Hematopoietic multipotent progenitor cell treated with erythropoietin and hydrocortisone succinate and interleukin-3 and kit ligand, for 17 days (in vitro differentiated cells): ENCODE measurements around the gene SLC48A1.

ENCODE experiments used
- DNase-seq: peaks from one replicate; pipeline ENCODE4 v3.0.0-alpha.2; 2015; ENCODE audit warnings: low spot score

Gene SLC48A1

DNA sequence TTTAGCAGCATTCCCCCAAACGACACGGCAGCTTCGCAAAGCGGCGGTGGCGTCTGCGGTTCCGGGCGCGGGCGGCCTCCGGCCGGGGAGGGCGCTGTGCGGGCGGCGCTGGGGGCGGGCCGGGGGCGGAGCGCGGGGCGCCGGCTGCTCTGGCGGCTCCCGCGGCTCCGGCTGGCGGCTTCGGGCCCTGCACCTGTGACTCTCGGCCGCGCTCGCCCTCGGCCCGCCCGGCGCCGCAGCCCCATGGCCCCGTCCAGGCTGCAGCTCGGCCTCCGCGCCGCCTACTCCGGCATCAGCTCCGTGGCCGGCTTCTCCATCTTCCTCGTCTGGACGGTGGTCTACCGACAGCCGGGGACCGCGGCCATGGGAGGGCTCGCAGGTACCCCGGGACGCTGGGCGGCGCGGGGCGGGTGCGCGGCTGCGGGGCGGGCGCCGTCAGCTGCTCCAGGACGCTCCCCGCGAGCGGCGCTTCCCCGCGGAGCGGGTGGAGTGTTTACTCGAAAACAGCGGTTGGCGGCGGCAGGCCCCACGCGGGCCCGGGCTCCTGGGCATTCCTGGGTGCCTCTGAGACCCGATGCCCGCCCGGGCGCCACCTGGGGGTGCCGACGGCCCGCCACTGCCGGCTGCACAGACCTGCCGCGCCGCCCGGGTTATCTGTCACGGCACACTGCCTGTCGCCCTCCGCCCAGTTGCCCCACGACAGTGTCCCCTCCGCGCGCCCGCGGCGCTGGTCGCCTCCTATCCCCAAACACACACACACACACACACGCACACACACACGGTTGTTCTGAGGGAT is at the start of gene SLC48A1:
Gene SLC48A1 (plus strand): TSS at position 177 of the 796 bp plus-strand sequence. CDS start 67 bp downstream, at position 244.
- DNase-seq, result peak; percentile 84

DNA sequence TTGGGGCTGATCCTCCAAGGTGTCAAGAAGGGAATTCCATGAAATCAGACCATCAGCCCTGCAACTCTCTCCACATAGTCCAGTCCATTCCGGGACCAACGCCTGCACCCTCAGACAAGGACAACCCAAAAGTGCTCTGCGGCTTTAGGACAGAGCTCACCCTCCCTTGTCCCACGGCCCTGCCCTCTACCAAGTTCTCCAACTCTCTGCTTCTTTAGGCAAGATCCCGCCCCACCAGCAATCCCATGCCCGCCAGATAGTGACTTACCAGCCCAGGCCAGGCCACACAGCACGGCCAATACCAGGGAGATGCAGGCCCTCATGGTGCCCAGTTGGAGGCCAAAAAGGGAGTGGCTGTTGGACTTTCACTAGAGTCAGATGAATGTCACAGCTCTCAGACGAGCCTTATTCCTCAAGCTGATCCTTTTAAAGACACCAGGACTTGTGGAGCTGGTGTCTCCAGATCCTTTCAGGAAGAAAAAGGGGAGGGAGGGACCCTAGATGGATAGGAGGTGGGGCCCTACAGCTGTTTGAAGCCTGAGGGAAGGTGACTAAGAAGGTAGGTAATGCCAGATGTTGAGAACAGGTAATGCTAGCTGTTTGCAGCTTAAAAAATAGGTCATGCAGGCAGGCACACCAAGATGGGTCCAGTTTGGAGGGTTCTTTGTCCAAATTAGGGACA is 47.8 kb upstream of the SLC48A1 start, which contains the start of gene ENDOU:
Gene ENDOU (minus strand): TSS at position 400 of the 682 bp plus-strand sequence. CDS start 77 bp downstream, at position 323.
- no peak for DNase-seq

DNA sequence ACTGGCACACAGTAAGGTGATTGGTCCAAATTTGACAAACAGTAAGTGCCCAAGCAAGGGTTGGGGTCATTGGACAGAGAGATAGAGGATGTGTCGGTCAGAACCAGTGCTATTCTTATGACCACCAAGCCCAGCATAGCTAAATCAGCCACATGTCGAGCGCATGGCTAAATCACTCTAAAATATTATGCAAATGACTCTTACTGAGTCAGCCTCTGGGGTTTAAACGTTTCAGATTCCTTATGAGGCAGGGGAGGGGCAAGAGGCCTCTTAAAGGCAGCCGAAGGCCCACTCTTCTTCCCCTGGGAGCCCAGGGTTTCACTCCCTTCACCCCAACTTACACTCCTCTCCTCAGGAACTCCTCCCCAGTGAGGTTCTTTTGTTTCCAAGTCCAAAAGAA is 47.1 kb upstream of the SLC48A1 start:
- DNase-seq, result no peak

DNA sequence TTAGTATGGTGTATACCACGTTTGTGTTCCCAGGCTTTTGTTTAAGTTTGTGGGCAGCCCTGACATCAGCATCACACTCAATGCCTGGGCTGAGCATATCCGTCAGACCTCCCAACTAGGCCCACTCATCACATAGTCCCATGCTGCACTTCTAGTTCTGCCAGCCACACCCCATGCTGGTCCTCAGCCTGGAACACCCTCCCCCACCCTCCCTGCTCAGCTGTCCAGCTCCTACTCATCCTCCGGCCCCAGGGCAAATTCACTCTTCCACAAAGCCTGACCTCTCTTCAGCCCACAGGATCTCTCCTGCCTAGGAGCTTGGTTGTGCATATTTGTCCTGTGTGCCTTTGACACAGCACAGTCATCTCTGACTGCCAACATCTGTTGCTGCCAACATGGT is 43.8 kb upstream of the SLC48A1 start:
- no peak for DNase-seq

DNA sequence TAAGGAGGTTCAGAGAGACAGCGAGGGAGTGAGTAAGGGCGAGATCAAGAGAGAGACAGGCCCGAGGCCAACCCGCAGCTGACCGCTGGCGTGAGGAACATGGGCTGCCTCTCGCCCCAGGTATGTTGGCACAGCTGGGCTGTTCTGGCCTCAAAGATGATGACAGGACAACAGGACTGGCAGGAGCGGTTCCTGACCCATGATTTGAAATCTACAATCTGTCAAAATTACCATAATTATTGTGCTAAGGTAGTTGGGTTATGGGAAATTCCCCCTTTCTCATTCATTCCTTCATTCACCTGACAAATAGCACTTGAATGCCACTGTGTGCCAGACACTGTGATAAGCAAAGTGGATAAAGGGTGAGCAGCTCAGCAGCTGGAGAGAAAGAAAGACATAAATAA is 42.7 kb upstream of the SLC48A1 start:
- no peak for DNase-seq

DNA sequence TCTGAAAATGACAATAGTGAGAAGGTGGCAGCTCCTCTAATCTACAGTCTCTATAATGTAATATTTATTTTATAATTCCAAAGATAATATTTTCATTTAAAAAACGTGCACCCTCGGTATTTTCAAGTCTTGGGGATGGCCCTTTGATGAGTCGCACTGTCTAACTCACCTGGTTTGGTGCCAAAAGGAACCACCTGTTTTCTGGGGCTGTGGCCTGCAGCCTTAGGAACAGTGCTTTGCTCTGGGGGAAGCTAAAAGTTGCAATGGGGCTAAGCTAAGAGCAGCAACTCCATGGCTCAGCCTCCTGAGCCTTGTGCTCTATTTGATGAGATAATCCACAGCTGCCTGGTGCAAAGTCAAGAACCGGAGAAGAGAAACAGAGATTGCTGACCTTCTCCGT is 41.3 kb upstream of the SLC48A1 start:
- no peak for DNase-seq

DNA sequence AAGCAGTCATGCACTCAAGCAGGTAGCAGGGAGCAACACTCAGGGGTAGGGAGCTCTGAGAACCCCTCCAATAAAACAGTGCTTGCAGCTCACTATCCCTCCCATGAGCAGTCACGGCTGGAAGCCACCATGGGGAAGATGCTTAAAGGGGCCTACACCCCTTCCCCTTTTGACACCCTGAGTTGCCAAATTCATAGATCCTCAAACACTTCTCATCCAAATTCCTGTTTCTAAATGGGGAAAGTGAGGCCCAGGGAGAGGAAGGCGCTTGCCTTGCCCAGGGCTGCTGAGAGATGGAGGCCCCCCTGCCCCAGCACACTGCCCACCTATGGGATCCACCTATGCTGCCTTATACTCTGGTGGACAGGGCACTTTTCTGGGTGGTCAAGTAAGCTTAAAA is 40.5 kb upstream of the SLC48A1 start:
- DNase-seq, result no peak

DNA sequence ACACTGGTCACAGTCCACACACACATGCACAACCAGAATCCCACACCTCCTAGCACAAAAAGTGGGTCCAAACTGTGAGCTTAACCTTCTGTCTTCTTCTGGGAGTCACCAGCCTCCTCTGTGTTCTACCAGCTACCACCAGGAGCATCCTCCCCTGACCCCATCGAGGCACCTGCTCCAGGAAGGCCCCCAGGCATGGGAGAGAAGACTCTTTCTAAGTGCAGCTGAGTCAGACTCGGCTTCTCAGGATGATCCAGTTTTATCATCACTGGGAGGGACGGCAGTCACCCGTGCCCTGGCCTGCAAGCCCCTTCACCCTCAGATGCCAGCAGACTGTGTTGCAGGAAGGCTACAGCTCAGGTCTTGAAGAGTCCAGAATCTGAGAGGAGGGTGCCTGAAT is 39.9 kb upstream of the SLC48A1 start:
- DNase-seq, result no peak

DNA sequence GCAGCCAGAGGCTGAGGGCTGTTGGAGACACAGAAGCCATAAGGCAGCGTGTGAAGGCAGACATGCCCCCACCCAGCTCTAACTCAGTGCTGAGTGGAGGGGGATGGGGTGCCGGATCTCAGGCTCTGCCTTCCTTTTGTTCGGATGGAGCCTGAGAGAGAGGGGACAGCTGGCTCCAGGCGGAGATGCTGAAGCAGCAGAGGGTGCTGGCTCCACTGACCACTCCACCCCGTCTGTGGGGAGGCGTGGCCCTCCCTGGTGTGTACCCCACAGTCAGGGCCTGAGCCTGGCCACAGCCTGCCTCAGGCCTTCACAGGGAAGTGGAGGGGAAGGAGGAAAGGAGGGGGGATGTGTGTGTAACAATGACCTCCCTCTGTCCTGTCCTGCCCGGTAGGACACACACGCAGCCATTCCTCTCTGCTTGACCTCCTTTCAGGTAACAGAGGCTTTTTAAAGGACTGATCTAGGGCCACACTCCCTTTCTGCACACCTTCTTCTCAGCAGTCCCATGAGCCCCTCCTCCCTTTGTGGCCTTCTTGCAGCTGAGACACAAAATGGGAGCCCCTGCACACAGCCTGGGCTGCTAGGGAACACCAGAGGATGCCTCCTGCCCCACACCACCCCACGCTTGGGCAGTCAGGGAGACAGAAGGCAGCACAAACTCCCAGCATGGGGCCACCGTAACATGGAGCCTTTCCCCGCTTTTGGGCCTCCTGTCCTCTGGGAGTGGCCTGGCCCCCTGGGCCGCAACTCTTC is 38.1 kb upstream of the SLC48A1 start:
- DNase-seq, result no peak

DNA sequence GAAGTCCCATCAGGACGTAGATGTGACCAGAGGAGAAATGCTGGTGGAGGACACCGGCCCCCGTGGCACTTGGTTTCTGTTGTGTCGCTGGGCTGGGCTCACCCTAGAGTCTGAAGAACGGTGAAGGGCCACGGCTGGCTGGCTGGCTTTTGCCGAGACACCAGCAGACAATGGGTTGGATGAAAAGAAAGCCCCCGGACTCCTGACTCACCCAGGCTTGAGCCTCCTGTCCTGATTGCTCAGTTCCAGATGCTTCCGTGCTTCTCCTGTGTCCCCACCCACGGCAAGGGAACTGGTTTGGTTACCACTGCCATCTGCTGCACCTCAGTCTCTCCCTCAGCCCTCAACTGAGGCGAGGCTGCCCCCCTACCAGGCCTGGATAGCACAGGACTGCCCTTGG is 37.4 kb upstream of the SLC48A1 start:
- no peak for DNase-seq

DNA sequence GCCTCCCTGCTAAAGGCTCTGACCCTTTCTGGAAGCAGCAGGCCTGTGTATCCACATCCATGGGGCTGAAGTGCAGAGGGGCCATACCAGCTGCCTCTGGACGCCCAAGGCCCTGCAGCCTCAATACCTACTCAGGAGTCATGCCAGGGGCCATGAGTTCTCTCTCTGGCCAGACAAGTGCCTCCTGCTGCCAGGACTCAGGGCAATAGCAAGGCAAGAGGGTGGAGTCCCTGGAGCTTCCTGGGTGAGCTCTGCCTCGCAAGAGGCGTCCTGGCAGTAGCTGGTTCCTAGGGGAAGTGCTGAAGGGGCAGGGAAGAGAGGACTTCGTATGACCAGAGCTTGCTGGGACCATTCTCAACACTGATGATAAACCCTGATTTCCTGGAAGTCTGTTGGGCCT is 36.8 kb upstream of the SLC48A1 start:
- no peak for DNase-seq

DNA sequence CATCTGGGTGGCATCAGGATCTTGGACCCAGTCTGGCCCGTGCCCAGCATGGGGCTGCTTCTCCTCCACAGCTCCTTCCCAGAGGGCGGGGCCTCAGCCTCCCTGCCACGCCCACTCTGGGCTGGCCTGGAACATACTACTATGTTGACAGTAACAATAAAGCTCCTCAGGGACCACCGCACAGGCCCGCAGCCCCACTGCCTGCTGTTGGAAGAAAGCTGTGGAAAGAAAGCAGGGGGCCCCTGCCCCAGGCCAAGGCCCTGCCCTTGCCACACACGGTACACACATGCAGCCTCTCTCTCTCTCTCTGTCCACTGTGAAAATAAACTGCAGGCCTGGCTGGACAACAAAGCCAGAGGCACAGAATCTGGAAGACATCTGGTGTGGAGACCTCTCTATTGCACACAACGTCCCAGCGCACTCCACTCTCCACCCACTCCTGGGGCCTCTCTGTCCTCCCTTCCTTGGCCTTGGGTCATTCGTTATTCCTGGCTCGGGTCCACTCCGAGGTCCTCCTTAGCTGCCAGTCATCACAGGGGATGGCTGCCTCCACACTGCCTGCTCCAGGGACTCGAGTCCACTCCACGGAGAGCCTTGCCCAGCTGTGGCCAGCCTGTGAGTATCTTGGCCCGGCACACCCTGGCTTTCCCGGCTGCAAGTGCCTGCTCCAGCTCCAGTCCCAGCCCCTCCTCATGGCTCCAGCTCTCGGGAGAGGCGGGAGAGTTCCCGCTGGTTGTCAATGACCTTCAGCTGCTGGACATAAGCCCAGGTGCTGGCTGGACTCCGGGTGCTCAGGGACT is 36.0 kb upstream of the SLC48A1 start:
- DNase-seq, result peak; percentile 16

DNA sequence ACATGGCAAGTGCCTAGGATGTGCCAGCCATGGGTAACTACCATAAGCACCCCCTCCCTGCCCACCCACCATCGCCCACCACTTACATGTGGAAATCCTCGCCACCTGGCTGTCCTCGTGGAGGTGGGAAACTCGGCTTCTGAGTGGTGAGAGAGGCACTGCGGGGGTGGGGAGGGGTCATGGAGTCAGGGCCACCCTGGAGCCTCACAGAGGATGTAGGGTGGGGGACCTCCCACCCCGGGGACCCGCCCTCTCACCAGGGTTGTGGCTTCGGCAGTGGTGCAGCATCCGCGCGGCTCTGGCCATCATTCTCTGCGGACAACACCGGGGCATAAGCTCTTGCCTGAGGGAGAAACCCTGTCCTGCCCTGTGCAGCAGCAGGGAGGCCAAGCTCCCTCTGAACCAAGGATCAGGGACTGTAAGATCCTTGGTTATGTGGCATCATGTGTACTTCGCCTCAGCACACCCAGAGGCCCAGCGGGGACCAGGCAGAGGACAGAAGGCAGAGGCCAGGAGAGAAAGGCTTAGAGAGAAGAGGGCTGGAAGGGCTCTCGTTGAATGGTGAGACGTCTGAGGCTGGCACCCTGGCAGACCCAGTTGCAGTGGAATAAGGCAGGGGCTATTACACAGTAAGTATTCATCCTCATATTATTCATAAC is 35.0 kb upstream of the SLC48A1 start:
- DNase-seq, result no peak

DNA sequence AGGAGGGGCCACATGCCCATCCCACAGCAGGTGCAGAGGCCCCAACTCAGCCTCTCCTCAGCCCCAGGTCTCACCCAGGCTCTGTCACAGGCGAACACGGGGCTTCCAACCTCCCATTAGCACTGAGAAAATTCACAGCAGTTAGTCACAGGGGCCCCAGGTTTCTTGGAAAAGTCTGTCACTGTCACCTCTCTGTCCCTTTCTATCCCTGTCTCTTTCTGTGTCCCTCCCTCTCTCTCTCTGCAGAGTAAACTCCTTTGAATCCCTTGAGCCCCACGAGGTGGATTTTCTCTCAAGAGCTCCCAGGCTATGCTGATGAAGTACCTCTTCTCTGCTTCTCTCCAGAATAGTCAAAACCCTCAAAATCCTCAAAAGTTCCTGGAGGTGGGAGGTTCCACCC is 33.7 kb upstream of the SLC48A1 start:
- no peak for DNase-seq

DNA sequence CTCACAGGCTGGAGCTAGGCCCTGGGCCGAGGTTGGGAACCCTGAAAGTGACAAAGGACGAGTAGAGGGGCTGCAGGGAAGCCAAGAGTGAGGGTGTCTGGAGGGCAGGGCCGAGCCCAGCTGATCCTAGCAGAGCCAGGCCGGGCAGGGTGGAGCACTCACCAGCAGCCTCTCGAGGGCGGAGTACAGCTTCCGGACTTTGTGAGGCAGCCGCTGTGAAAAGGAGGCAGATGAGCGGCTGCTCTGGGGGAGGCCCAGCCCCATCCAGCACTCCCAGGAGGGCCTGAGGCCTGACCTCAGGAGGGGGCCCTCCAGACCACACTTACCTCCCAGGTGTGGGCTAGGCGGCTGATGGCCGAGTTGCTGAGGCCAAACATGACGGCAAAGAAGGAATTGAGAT is 33.1 kb upstream of the SLC48A1 start:
- no peak for DNase-seq

DNA sequence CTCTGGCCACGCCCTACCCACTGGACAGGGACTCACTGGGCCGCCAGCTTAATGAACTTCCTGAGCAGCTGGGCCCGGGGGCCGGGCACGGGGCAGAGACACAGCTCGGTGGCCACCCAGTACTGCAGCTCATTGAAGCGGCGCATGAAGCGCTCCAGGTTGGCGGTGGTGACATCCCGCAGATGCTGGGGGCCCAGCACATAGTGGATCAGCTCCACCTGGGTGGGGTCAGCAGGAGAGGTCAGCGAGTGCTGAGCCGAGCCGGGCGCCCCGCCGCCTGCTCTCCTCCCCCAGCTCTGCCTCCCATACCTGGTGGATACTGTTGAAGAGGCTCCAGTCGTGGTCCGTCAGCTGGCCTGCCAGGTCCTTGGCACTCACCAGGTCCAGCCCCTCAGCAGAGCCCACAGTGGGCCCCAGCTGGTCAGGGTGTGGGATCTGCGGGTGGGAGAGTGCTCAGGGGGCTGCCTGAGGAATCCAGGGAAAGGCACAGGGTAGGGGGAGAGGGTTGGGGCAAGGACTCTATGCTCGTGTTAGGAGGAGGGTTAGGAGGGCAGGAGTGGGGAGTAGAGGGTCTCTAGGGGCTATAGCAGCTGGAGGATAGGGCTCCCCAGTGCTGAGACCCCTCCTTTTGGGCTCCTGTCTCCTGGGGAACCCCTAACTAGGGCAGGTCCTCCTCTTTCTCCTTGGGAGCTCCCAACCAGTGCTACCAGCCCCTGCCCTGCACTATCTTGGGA is 32.3 kb upstream of the SLC48A1 start:
- DNase-seq, result no peak

DNA sequence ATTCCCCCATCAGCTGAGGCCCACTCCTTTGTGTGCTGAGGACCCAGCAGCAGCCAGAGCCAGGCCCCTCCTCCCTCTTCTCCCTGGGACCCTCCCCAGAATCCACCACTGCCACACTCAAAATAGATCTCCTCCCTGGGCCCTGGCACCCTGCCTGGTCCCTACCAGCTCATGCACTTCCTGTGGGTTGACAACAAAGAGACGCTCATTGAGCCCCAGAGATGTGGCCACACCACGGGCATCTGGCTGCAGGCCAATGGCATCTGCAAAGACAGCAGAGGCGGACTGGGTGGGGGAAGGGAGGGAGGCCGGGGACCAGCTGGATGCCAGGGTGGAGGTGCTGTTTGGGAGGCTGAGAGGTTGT is 31.7 kb upstream of the SLC48A1 start:
- peak; percentile 35 for DNase-seq

DNA sequence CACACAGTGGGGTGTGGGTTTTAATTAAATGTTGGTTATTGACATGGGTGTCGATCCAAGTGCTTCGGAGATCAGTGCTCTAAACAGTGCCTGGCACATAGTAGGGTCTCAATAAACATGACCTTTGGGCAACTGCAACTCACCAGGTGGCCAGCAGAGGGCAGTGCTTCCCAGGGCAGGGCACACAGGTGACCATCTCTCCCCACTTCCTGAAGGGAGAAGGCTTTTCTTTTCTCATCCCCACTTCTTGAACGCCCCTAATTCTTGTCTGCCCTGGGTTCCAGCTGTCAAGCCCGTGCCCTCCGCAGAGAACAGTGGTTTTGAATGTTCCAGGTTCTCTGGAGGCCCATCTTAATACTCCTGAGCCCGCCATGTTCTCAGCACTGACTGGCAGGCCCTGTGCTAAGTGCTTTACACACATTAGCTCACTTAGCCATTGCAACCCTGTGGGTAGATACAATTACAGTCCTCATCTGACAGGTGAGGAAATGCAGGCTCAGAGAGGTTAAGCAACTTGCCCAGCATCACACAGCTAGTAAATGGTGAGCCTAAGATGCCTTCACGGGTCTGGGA is 30.7 kb upstream of the SLC48A1 start:
- peak; percentile 85 for DNase-seq

DNA sequence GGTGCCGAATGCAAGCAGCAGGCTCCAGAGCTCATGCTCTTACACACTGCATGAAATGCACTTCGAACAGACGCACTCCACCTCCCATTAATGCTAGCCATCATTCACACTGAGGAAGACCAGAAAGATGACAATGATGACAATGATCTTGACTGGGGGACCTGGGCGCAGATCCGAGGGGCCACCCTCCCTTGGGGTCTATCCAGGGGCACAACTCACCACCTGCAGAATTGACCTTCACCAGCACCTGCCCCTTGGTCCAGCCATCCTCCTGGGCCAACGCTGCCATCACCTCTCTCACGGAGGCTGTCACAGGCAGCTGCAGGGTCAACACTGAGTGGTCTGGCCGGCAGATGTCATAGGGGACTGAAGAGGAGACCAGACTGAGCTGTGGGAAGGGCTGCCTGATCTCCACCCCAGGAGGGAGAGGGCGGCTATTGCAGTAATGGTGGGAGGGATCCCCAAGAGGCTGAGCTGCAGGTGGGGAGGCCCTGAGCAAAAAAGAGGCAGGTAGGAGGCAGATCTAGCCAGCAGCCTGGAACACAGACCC is 29.7 kb upstream of the SLC48A1 start:
- no peak for DNase-seq

DNA sequence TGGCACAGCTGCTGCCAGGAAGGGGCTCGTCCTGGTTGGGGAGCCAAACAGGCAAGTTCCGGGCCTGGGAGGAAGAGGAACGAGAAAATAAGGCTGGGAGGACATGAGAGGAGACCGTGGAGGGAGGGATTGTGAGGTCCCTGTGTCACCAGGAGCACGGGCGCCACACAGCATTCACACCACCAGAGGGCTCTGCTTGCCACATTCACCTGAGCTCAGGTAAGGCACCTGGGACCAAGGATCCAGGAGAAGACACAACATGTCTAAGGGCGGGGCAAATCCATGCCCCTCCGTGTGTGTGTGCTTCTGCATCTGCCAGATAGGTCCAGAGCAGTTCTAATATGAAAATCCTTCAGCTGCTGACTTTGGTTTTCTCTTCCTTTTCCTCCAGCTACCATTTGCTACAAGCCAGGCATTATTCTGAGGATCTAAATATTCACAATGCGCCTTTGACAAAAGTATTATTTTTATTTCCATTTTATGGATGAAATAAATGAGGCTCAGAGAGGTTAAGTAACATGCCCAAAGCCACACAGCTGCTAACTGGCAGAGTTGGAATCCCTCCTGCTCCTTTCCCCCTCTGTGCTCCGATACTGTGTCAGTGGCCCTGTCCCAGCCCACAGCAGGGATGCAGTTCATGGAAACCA is 28.9 kb upstream of the SLC48A1 start:
- peak; percentile 62 for DNase-seq
